Stimulated activated CD4-positive, alpha-beta T cell treated with anti-CD3 and anti-CD28 coated beads, Interleukin-12 subunit alpha, Interleukin-12 subunit beta, amount 100 ng/mL, for 48 hours (primary cell): Measurements from ENCODE around the gene PLPPR4.

ENCODE experiments used
- DNase-seq, 3 donors: peaks; one replicate each; pipeline ENCODE4 v3.0.0-alpha.2; 2020; ENCODE audit warnings: low read depth in 2 of 3, low spot score in 1 of 3

Gene PLPPR4

GRCh38 chr1:99334991-99335390 lies 70.7 kb downstream of the PLPPR4 start:
- no peak for DNase-seq

- no peak for DNase-seq
These were observed 82.9 kb downstream of the PLPPR4 start for GRCh38 chr1:99347041-99347684.

GRCh38 chr1:99348397-99349132 lies 84.3 kb downstream of the PLPPR4 start:
- no peak for DNase-seq

GRCh38 chr1:99352821-99353220 lies 88.5 kb downstream of the PLPPR4 start:
- no peak for DNase-seq

DNA sequence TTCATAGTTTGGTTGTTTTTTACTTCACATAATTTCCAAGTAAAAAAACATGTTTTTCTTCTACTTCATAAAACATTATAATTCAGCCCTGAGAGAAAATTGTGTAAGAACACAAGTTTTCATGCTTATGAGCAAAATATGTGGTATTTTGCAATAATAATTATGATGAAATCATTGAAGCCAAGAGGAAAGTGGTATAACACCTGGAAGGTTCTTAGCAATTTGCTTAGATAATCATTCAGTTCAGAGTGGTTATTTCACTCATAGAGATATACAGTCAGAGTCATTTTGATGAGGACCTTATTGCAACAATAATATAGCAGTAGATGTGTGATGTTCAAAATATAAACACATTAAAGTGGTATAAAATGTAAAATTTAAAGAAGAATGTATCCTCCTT lies 94.5 kb downstream of the PLPPR4 start:
- no peak for DNase-seq
